DND-41 (cell line): ENCODE results near the gene CADM2.

Source experiments
- CTCF ChIP-seq: IDR thresholded peaks from 2 replicates; pipeline ENCODE4 v1.5.1; 2012; ENCODE audit warnings: borderline replicate concordance, low read length, moderate library complexity, mild to moderate bottlenecking; ENCODE audit not compliant: poor library complexity, severe bottlenecking; ENCODE audit errors: extremely low read depth
- EZH2 ChIP-seq: IDR thresholded peaks from 3 replicates; pipeline ENCODE4 v1.6.1; 2012; ENCODE audit warnings: borderline replicate concordance, low read depth, mild to moderate bottlenecking, moderate library complexity, low read length, inconsistent platforms; ENCODE audit not compliant: severe bottlenecking

GRCh38 chr3:85481411-85482212 is 522.8 kb downstream of the CADM2 start:
- TF ChIP-seq CTCF (no peak), EZH2 (no peak)
